HepG2 (cell line): ENCODE results near the gene YPEL4. TPM values are rescaled to one million over a fixed set of nuclear protein-coding genes. Genes with fewer than 3 reads are reported as not detected.

Source experiments
- BCL6 ChIP-seq: IDR thresholded peaks from 2 replicates; pipeline ENCODE4 v1.6.1; 2016; ENCODE audit warnings: missing genetic modification reagents, missing compliant biosample characterization
- EHMT2 ChIP-seq: fragments of 200-600 bp; sonication (generic); IDR thresholded peaks from 2 replicates; pipeline ENCODE4 v1.7.0; 2017; ENCODE audit warnings: antibody characterized with exemption, low read depth, low read length, borderline replicate concordance
- GATAD1 ChIP-seq: IDR thresholded peaks from 2 replicates; pipeline ENCODE4 v1.6.1; 2016; ENCODE audit warnings: missing genetic modification reagents, missing compliant biosample characterization
- HNRNPK ChIP-seq: fragments of 200-400 bp; formaldehyde crosslinking; IDR thresholded peaks from 2 replicates; pipeline ENCODE4 v1.6.1; 2018; ENCODE audit warnings: low read length, low read depth, moderate library complexity, mild to moderate bottlenecking; ENCODE audit not compliant: poor library complexity, severe bottlenecking
- KDM1A ChIP-seq: IDR thresholded peaks from 2 replicates; pipeline ENCODE4 v1.6.1; 2016; ENCODE audit warnings: missing compliant biosample characterization
- MAFK ChIP-seq, 2 experiments: IDR thresholded peaks in 1 of 2; conservative IDR thresholded peaks in 1 of 2; 2 replicates each; pipeline ENCODE4 v1.6.1; 2011; ENCODE audit warnings: improper control_type of control experiment in 2 of 2, low read length in 2 of 2
- NFYC ChIP-seq: IDR thresholded peaks from 2 replicates; pipeline ENCODE4 v1.6.1; 2016; ENCODE audit warnings: missing genetic modification reagents, missing compliant biosample characterization
- NR1H2 ChIP-seq: sonication (generic); formaldehyde crosslinking; IDR thresholded peaks from 2 replicates; pipeline ENCODE4 v1.8.1; 2022; ENCODE audit warnings: low read depth, missing genetic modification reagents, borderline replicate concordance
- NR2C2 ChIP-seq: sonication (generic); formaldehyde crosslinking; IDR thresholded peaks from 2 replicates; pipeline ENCODE4 v1.4.0; 2020; ENCODE audit warnings: missing genetic modification reagents, mild to moderate bottlenecking, moderate library complexity, borderline replicate concordance
- PRPF4 ChIP-seq: fragments of 200-400 bp; formaldehyde crosslinking; IDR thresholded peaks from 2 replicates; pipeline ENCODE4 v1.6.1; 2016; ENCODE audit warnings: low read length, low read depth; ENCODE audit not compliant: poor library complexity, severe bottlenecking
- RFXAP ChIP-seq: sonication (generic); formaldehyde crosslinking; IDR thresholded peaks from 2 replicates; pipeline ENCODE4 v1.4.0; 2020; ENCODE audit warnings: missing genetic modification reagents, borderline replicate concordance
- SIN3A ChIP-seq: IDR thresholded peaks from 2 replicates; pipeline ENCODE4 v1.6.1; 2011; ENCODE audit warnings: low read depth, mild to moderate bottlenecking, control low read depth, low read length, borderline replicate concordance
- SIX4 ChIP-seq: sonication (generic); formaldehyde crosslinking; IDR thresholded peaks from 2 replicates; pipeline ENCODE4 v1.4.0; 2020; ENCODE audit warnings: missing genetic modification reagents
- SUZ12 ChIP-seq: fragments of 150-350 bp; IDR thresholded peaks from 2 replicates; pipeline ENCODE4 v1.6.1; 2014; ENCODE audit warnings: low read depth, low read length
- YY1 ChIP-seq: IDR thresholded peaks from 2 replicates; pipeline ENCODE4 v1.6.1; 2011; ENCODE audit warnings: low read length, low read depth, moderate library complexity, mild to moderate bottlenecking; ENCODE audit not compliant: insufficient read depth, insufficient replicate concordance
- ZFP1 ChIP-seq: IDR thresholded peaks from 2 replicates; pipeline ENCODE4 v1.6.1; 2016
- ZFP36 ChIP-seq: fragments of 150-350 bp; IDR thresholded peaks from 2 replicates; pipeline ENCODE4 v1.6.1; 2018; ENCODE audit warnings: borderline replicate concordance, low read length, low read depth; ENCODE audit not compliant: partially characterized antibody
- ZNF121 ChIP-seq: sonication (generic); formaldehyde crosslinking; IDR thresholded peaks from 2 replicates; pipeline ENCODE4 v1.5.0; 2020; ENCODE audit warnings: mild to moderate bottlenecking, missing genetic modification reagents
- ZNF232 ChIP-seq: sonication (generic); formaldehyde crosslinking; IDR thresholded peaks from 2 replicates; pipeline ENCODE4 v1.4.0; 2020; ENCODE audit warnings: missing genetic modification reagents, borderline replicate concordance
- ZNF317 ChIP-seq: sonication (generic); formaldehyde crosslinking; IDR thresholded peaks from 2 replicates; pipeline ENCODE4 v1.5.0; 2020; ENCODE audit warnings: mild to moderate bottlenecking, missing genetic modification reagents
- ZNF33A ChIP-seq: sonication (generic); formaldehyde crosslinking; IDR thresholded peaks from 2 replicates; pipeline ENCODE4 v1.5.1; 2020; ENCODE audit warnings: missing genetic modification reagents, mild to moderate bottlenecking, moderate library complexity, borderline replicate concordance
- ZNF670 ChIP-seq: sonication (generic); formaldehyde crosslinking; IDR thresholded peaks from 2 replicates; pipeline ENCODE4 v1.8.0; 2022; ENCODE audit warnings: mild to moderate bottlenecking, missing genetic modification reagents, borderline replicate concordance
- ZNF768 ChIP-seq: sonication (generic); formaldehyde crosslinking; IDR thresholded peaks from 2 replicates; pipeline ENCODE4 v1.4.0; 2020; ENCODE audit warnings: missing genetic modification reagents
- polyA plus RNA-seq, 8 experiments: library from polyadenylated mRNA; depleted of rRNA in 3 of 8; stranded (reverse) in 7 of 8; unstranded in 1 of 8; fragments of >200 nt; fragmentation: Illumina TruSeq in 4 of 8; extraction: Trizol in 4 of 8; gene quantifications; 2 replicates each; pipeline versions ENCODE4 v1.2.1 to v1.2.3, GENCODE V29; 2011 to 2016; ENCODE audit warnings: low read depth in 4 of 8, missing spikeins in 1 of 8, mixed read lengths in 1 of 8; ENCODE audit not compliant: insufficient read depth in 1 of 8
- total RNA-seq, 5 experiments: library from RNA; depleted of rRNA; stranded (reverse); fragments of >200 nt; fragmentation: Illumina TruSeq; extraction: Trizol; gene quantifications; 2 replicates each; pipeline ENCODE4 v1.2.3, GENCODE V29; 2016; ENCODE audit warnings: low read depth in 1 of 5
- TF ChIP-seq, protein P1 (sequence below): sonication (generic); formaldehyde crosslinking; IDR thresholded peaks from 2 replicates; pipeline ENCODE4 v1.5.1; 2020; ENCODE audit warnings: missing genetic modification reagents, mild to moderate bottlenecking, borderline replicate concordance
- TF ChIP-seq, protein P2 (sequence below): sonication (generic); formaldehyde crosslinking; IDR thresholded peaks from 2 replicates; pipeline ENCODE4 v1.4.0; 2020; ENCODE audit warnings: missing genetic modification reagents, low read depth, mild to moderate bottlenecking, borderline replicate concordance
- TF ChIP-seq, protein P3 (sequence below): IDR thresholded peaks from 2 replicates; pipeline ENCODE4 v1.6.1; 2016; ENCODE audit warnings: low read depth, control low read depth

The YPEL4 gene
- total and polyA plus RNA-seq, 2 of the 13 experiments (the other 11 are each of a cell fraction or from before 2014, with no cell fraction given): 0.04 TPM; not detected in 1

DNA sequence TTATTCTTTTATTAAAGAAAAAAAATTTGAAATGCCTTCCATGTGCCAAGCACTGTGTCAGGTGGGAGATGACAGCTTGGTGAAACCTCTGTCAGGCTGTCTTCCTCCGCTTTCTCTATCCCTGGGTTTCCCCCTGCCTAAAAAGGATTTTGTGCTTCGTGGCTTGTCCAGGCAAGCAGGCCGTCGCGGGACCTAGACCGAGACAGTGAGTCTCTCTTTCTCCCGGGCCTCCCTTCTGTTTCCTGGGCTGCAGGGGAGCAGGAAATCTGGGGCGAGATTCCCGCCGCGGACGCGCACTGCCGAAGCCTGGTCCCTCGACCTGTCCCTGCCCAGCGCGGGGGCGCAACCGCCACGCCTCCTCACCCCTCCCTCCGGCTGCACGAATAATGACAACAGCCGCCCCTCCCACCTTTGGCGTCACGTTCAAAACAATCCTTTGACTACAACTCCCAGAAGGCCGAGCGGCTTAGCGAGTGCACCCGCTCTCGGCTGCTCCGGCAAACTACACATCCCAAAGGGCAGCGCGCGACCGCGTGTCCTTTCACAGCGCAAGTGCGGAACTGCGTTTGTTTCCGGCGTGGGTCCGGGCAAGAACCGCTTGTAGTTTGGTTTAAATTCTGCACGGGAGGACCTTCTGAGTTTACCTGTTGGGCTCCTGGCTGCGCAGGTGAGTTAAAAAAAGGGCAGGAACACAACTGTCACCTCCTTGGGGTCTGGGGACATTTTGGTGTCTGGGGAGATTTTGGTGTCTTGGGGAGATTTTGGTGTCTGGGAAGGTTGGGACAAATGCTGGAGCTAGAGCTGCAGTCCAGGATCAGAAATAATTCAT lies 7.7 kb upstream of the YPEL4 start, which contains the start of gene CLP1 (continued):
- peak; percentile 29; the same call in 1 of the 2 replicates for TF ChIP-seq BCL6
- TF ChIP-seq MAFK (conservative IDR thresholded peaks at IDR 0.05 in 1 of 2, IDR thresholded peaks at IDR 0.05 in 1 of 2; ENCODE audit: low read length in 2 of 2): no peak
- no peak for TF ChIP-seq NR1H2 (CRISPR knock-in tag)
- no peak for TF ChIP-seq ZNF33A (CRISPR knock-in tag)
- no peak for TF ChIP-seq ZNF768 (CRISPR knock-in tag)
- TF ChIP-seq, protein P1, sequence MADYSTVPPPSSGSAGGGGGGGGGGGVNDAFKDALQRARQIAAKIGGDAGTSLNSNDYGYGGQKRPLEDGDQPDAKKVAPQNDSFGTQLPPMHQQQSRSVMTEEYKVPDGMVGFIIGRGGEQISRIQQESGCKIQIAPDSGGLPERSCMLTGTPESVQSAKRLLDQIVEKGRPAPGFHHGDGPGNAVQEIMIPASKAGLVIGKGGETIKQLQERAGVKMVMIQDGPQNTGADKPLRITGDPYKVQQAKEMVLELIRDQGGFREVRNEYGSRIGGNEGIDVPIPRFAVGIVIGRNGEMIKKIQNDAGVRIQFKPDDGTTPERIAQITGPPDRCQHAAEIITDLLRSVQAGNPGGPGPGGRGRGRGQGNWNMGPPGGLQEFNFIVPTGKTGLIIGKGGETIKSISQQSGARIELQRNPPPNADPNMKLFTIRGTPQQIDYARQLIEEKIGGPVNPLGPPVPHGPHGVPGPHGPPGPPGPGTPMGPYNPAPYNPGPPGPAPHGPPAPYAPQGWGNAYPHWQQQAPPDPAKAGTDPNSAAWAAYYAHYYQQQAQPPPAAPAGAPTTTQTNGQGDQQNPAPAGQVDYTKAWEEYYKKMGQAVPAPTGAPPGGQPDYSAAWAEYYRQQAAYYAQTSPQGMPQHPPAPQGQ (CRISPR knock-in tag): no peak
- peak; percentile 67 for TF ChIP-seq SIX4 (CRISPR knock-in tag)
- peak; percentile 94 for TF ChIP-seq SIN3A
- no peak for TF ChIP-seq ZNF670 (CRISPR knock-in tag)
- peak; percentile 91 for TF ChIP-seq SUZ12
- no peak for TF ChIP-seq HNRNPK
- peak; percentile 72 for TF ChIP-seq NFYC (CRISPR knock-in tag)
- TF ChIP-seq GATAD1 (CRISPR knock-in tag): peak; percentile 95
- peak; percentile 62; the same call in 1 of the 2 replicates for TF ChIP-seq ZNF317
- TF ChIP-seq PRPF4: no peak
- peak; percentile 92 for TF ChIP-seq NR2C2 (CRISPR knock-in tag)
- TF ChIP-seq, protein P2, sequence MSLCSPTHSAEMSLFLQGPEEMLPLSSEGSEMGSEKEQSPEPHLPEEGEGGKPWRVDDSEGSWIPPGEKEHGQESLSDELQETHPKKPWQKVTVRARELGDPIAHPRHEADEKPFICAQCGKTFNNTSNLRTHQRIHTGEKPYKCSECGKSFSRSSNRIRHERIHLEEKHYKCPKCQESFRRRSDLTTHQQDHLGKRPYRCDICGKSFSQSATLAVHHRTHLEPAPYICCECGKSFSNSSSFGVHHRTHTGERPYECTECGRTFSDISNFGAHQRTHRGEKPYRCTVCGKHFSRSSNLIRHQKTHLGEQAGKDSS (CRISPR knock-in tag): peak; percentile 58; the same call in 1 of the 2 replicates
- peak; percentile 63 for TF ChIP-seq YY1
- TF ChIP-seq KDM1A: no peak
- TF ChIP-seq EHMT2: no peak
- 0 out of 2 replicates have a peak, but pooled peaks have one; percentile 28 for TF ChIP-seq ZNF232 (CRISPR knock-in tag)
- TF ChIP-seq, protein P3, sequence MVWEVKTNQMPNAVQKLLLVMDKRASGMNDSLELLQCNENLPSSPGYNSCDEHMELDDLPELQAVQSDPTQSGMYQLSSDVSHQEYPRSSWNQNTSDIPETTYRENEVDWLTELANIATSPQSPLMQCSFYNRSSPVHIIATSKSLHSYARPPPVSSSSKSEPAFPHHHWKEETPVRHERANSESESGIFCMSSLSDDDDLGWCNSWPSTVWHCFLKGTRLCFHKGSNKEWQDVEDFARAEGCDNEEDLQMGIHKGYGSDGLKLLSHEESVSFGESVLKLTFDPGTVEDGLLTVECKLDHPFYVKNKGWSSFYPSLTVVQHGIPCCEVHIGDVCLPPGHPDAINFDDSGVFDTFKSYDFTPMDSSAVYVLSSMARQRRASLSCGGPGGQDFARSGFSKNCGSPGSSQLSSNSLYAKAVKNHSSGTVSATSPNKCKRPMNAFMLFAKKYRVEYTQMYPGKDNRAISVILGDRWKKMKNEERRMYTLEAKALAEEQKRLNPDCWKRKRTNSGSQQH (CRISPR knock-in tag): peak; percentile 22; the same call in 1 of the 2 replicates
- peak; percentile 33; the same call in 1 of the 2 replicates for TF ChIP-seq RFXAP
- no peak for TF ChIP-seq ZNF121 (CRISPR knock-in tag)
- peak; percentile 72; the same call in 1 of the 2 replicates for TF ChIP-seq ZFP1 (CRISPR knock-in tag)
- no peak for TF ChIP-seq ZFP36
